ENCODE results near the gene KLF6.

The KLF6 gene

DNA sequence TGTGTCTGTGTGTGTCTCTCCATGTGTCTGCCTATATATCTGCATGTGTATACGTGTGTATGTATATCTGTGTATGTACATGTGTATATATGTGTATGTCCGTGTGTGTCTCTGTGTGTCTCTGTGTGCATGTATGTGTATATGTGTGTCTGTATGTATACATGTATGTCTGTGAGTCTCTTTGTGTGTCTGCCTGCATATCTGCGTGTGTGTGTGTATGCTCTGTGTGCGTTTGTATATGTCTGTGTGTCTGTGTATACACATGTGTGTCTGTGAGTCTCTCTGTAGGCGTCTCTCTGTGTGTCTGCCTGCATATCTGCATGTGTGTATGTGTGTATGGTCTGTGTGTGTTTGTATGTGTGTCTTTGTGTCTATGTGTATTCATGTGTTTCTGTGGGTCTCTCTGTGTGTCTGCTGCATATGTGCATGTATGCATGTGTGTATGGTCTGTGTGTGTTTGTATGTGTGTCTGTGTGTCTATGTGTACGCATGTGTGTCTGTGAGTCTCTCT is 23.7 kb upstream of the KLF6 start:
- no peak for DNase-seq

DNA sequence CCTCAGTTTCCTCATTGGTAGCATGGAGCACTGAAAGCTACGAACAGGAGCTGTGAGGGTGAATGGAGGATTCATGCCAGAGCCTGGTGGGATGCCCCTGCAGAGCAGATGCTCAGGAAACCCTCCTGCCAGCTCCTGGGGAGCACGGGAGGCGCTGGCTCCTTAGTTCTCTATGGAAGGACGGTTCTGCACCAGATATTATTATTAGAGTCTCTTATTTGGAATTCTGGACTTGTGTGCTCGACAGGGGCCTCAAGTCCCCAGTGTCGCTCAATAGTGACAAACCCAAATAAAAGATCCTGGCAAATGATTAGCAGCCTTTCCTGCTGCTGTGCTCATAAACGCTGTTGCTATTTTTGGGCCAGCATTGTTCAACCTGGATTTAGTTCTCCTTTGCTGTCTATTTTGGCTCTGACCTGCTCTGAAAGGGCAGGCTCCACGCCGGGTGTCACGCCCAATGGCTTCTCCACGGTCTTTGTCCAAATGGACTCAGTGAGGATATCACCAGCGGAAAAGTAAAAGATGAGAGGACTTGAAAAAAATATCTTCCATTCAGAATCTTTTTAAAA is 23.0 kb upstream of the KLF6 start:
- no peak for DNase-seq

DNA sequence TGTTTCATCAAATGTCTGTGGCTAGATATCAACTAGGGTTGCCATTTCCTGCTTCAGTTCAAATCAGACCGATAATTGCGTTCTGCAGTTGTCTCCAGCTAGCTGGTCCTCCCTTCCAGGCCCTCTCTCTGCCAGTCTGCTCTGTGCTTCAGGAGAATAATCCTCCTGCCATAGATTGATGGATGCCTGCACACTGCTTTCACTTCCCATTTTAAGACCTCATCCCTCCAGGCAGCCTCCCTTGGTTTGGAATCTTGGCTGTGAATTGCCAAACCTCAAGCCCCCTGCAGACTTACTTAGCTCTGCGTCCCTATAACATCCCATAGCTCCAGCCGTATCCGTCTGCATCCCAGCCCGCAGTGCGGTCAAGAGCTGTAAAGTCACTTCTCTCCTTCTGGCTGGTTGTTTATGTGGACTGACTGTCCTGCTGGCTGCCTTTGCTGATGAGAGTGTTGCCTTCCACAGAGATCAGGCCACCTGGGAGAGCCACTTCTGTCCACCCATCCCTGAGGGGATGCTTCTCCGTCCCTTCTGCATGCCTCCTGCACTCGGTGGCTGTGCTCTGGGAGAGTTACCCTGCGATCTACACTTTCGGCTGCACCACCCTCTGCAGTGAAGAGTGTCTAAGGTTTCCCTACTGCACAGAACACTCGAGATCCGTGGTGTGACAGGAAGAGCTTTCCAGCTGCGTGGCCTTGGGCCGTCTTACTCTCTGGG is 22.4 kb upstream of the KLF6 start:
- DNase-seq = no peak

DNA sequence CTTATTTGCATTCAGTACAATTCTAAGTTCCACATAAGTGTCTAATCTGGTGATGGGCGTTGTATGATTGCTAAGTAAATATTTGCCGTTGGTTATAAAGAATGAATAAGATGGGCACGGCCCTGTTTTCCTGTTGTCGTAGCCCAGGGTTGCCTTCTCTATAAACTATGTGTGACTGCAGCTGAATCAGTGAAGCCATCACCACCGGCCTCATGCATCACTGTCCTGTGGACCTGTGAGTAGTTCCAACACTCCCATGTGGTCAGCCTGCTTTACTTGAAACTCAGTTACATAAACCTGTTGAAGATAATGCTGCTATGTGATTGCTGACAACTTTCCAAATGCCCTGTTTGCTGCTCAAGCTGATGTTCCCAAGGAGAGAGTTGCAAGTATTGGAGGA is 21.6 kb upstream of the KLF6 start:
- DNase-seq = peak; percentile 76

DNA sequence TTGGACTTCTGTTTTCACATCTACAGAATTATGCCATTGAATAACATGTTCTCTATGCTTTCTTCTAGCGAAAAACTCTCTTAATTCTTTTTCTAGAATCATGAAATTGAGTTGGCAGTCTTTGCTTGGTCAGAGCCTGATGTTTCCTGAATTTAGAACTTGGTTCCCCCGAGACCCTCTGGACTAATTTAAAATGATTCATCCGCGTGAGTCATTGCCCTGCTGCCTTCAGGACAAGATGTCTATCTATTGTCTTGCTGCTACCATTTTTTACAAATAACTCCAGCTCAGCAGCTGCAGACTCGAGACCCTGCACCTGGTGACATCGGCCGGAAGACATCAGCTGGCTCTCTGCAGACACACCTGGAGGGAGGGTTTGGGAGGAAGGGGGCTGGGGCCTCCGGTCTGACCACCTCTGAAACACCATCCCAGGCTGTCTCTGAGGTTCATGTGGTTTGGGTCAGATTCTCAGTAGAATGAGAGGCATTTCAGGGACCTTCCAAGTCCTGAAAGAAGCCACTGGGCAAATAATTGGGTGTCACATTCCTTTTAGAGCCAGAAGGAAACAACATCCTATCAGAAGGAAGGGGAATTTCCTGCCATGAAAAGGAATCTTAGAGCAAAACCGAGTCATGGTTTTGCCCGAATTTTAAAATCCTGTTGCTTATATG is 20.9 kb upstream of the KLF6 start:
- no peak for DNase-seq

DNA sequence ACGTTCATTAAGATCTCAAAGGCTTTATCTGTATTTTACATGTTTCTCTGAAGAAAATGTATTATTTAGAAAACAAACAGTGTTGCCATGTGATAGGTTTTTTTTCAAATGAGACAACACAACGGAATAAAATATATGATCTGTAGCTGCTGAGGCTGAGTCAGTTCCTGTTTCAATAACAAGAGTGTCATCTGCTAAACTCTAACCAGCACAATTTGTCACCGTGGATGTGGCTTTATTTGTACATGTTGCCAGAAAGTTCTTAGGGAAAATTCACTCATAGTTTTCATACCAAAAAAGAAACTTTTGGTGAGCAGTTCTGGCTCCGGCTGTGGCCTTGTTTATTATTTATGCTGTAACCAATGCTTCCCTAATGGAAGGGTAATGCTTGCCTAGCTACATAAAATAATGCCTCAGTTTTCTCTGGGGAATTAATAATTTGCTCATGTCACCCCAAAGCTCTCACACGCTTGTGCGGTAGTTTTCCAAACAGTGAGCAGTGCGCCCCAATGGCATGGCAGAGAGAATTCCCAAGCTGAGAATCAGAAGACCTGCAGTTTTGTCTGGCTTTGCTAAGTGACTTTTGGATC is 20.3 kb upstream of the KLF6 start:
- no peak for DNase-seq

DNA sequence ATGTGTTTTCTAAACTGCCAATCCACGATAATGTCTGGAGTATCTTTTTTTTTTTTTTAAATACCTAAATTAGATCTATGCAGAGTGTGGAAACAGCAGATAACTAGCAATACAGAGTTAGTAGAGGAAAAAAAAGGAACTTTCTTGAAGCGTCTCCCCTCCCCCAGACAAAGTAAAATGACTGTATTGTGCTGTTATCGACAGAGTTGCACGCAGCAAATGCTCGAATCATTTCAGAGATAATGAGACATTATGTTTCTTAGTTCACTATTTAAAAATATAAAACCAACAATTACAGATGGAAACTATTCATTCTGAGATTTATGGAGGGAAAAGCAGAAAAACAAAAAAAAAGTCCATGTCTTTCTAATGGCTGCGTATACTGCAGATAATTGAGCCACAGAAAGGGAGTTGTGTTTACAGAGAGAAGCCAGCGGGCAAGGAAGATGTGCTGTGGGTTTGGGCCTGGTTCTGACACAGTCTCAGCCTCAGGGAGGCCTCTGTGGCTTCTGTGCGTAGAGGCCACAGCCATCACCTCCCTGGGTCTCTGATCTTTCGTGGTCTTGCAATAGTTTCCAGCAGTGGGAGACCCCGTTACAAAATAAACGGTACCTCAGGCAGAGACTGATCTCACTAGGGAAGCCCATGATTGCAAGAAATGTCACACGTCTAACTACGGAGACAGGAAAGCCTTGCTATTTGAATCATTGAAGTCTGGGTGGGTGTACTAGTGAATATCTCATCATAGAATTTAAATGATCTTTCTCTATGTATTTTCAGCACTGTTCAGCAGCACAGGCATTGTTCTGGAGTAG is 19.1 kb upstream of the KLF6 start:
- DNase-seq = no peak

DNA sequence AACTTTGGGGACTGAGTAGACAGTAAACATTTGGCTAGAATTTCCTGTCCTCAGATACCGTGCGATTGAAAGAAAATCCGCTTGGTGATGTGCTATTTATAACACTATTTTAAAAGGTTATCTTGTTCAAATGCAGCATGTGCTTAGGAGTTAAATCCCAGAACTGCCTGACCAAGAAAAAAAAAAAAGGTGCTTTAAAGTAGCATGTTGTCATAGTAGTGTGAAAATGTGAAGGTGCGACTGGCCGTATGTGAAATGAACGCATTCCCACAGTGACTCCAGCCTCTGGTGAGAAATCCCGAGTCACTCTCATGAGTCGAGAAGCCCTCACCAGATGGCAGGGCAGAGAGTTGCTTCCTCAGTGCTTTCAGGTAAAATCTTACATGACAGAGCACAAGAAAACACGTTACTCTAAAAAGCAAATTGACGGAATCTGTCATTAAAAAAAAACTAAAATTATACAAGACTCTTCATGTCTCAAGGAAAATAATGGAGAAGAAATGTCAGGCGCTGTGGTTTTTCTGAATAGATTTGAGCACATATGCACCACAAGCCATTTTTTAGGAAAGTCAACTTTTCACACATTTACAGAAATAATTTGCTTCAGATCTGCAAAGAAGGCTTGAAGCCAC is 18.4 kb upstream of the KLF6 start:
- no peak for DNase-seq

DNA sequence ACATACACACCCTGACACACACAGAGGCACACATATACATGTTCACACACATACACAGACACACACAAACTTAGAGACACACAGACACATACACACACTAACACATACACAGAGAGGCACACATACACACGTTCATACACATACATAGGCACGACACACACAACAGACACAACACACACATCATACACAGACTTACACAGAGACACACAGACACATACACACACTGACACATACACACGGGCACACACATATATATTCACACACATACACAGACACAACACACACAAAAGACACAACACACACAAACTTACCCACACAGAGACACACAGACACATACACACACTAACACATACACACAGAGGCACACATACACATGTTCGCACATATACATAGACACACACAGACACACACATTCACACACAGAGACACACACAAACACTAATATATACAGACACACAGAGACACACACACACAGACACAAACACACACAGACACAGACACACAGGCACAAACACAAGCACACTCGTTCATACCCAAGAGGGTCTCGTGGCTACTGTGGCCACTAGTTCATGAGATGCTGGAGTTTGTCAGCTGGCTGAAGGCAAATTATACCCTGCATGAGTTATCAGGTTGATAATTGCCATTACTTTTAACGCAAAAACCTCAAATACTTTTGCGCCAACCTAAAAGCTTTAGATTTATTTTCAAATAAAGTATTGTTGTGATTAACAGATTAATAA is 17.7 kb upstream of the KLF6 start:
- no peak for DNase-seq

DNA sequence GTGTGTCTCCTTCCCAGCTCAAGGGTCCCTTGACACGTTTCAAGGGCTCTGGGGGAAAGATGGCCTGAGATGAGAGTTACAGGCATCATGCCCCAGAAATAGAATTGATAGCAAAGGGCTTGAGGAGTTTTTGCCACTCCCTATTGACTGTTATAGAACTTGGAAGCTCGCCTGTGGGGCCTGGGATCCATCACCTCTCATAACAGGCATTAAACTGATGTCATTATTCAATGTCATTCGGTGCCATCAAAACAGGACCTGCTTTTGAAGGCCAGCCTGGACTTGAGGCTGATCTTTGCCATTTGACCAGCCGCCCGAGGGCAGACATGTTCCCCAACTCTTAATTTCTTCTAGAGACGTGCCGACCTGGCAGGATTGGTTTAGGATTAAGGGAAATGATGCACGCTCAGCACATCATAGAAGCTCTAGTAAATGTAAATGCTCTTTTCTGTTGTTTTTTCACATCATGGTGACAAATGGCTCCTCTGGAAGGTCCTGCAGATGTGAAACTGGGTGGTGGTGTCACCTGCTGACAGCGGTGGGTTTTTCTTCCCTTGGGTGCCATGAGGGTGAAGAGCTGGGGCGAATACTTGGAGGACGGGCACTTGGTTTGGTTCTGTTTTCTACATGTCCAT is 16.7 kb upstream of the KLF6 start:
- no peak for DNase-seq

DNA sequence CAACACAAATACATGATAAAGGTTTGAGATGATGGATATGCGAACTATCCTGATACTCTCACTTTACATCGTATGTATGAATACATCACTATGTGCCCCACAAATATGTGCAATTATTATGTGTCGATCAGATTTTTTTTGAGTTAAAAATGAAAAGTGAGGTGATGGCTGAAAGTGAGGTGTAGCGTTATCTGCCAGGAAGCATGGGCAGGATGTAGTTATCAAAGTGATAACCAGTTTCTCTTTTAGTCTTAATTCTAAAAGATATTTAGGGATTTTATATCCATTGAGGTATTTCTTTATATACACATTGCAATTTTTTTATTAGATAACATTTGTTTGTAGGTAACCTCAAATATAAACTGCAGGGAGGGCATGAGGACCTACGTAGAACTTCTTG is 15.6 kb upstream of the KLF6 start:
- DNase-seq = no peak

DNA sequence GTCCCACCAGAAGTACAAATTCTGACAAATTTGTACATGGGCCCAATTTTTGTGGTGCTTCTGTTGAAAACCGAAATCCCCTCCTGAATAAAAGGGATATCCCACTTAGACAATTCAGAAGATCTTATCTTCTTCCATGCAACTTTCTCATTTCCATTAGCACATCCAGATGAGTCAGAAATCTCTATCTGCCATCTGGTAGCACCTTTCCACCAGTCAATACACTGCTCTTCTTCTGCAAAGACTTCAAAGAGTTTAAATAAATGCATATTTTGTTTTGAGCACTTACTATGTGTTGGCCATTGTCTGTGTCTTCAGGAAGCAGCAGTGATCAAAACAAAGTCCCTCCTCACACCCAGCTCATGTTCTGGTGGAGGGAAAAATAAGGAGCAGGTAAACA is 12.7 kb upstream of the KLF6 start:
- no peak for DNase-seq

DNA sequence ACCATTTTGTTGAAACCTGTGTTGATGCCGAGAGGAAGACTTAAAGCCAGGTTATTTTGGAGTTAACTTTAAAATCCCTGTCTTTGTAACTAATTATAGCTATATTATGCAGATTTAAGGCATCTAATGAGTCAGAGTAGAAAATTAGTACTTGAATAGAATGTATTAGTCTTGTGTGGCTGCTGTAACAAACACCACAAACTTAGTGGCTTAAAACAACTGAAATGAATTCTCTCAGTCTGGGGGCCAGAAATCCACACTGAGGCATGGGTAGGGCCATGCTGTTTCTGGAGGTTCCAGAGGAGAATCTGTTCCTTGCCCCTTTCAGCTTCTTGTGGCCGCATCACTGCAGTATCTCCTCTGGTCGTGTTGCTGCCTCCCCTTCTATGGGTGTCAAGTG is 8.5 kb upstream of the KLF6 start:
- DNase-seq = no peak

DNA sequence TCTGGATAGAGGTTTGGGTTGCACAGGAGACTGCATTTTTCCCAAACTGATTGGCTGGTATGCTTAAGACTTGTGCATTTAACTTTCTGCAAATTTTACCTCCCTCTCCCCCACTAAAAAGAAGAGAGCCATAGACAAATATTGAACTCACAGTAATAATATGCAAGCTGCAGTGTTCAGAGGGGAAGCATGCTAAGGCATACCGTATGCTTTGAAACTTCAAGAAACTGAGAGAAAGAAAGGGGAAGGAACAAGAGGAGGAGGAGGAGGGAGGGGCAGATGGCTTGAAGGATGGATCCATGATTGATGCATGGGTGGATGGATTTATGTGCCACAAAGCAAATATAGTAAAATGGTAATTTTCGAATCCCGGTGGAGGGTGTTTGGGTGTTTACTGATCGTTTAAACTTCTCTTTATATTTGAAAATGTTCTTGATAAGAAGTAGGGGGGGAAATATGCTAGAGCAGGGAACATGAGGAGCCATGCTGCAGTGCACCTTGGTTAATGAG is 7.8 kb upstream of the KLF6 start:
- DNase-seq = no peak

DNA sequence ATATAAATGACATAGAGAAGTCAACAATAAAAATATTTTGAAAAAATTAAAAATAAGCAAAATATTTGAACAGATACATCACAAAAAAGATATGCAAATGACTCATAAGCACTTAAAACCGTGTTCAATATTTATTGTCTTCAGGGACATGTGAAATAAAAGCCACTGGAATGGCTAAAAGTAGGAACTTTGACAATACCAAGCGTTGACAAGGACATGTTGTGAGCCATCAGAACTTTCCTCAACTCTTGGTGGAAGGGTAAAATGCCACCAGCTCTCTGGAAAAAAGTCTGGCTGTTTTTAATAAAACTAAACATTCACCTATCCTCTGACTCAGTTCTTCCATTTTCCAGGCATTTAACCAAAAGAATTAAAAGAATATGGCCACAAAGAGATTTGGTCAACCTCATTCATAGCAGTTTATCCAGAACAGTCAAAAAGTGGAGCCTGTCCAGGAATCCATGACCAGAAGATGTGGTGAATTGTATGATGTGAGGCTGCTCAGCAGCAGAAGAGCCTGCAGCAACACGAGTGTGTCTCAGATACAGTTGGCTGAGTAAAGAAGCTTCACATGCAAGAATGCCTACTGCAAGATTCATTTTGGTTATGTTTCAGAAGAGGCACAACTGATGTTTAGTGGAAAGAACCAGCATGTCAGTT is 7.1 kb upstream of the KLF6 start:
- DNase-seq = no peak

DNA sequence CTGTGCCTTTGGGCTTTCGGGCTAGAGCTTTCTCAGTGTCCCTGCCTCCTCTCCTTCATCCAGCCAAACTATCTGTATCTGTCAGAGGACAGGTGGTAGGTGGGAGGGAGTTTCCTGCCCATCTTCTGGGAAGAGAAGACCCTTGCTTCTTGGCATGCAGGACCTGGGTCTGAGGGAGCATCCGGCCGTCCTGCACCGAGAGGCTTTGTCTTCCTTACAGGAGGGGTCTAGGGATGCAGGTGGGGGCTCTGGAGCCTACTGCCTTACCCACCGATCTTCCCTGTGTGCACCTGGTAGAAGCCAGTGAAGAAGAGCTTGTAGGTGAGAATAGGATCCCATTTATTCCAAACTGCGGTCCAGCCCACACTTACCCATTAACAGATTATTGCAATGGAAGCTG is 5.8 kb upstream of the KLF6 start:
- DNase-seq = no peak

DNA sequence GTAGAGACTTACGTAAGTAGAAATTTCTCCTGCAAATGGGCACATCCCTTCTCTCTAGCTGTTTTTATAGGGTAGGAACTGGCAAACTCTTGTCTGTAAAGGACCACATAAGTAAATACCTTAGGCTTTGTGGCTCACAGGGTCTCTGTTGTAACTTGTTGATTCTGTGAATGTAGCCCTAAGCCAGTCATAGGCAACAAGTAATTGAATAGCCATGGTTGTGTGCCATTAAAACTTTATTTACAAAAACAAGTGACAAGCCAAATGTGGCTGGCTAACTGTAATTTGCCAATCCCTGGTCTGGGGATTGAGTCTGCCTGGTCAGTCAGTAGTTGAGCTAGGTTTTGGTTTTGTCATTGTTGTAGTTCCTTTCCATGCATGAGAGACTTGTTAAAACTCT is 5.3 kb upstream of the KLF6 start:
- DNase-seq = no peak

DNA sequence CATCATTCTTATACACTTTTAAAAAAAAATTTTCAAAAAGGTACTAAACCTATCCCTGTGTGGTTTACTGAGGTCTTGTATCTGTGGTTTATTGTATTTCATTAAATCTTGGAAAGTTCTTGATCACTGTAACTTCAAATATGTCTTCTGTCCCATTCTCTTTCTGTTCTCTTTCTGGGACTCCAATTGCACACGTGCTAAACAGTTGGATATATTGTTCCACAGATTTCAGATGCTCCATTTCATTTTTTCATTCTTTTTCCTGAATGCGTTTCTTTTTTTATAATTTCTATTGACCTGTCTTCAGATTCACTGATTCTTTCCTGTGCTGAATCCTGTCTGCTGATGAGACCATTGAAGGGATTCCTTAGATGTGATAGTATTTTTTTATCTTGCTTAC is 4.6 kb upstream of the KLF6 start:
- DNase-seq = no peak

DNA sequence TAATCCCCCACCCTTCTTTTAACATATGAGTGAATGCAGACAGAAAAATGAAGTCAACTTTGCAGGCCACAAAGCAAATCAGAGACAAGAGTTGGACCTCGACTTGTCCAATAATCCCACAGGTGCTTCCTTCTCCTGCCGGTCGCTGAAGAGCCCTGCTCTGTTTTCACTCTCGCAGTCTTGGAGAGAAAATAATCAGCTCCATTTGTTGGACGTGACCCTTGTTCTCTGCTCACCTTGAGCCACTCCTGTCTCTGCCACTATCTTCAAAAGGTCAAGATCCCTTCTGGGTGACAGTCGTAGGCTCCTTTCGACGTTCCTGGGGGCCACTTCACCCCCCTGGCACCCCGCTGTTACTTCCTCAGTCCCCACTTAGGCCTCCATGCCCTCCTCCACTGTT is 2.8 kb upstream of the KLF6 start:
- no peak for DNase-seq

DNA sequence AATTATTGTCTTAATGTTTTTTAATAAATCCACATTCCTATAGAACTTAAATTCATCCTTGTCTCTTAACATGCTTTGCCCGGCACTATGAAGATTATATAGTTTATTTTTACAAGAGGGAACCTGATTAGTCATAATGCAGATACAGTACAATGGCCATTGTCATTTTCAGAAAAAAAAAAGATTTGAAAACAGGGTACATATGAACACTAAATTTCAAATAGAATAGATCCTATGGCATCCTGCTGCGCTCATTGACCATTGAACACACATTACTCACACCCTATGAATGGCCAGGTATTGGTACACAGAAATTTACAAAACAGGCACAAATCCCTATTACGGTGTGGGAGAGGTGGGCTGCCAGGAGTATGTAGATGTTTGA is 2.0 kb upstream of the KLF6 start:
- no peak for DNase-seq
